A673 (cell line): Measurements from ENCODE around the gene KLF3. TPM values are rescaled to one million over a fixed set of nuclear protein-coding genes. Genes with fewer than 3 reads are reported as not detected.

Experiments
- BruUV-seq: library from RNA; stranded (reverse); fragments of 400-500 nt; replicated peaks from 2 replicates; lab custom pipeline; 2021; lab: Mats Ljungman, UMichigan
- CTCF ChIA-PET: fragments of 300-600 bp; sonication (Branson Sonifier 250); formaldehyde crosslinking; loops from one replicate; lab custom pipeline; 2022; ENCODE audit warnings: antibody characterized with exemption; lab: Charles Lee
- POLR2A ChIA-PET: fragments of 300-600 bp; sonication (Branson Sonifier 250); formaldehyde crosslinking; loops from one replicate; lab custom pipeline; 2022; ENCODE audit warnings: antibody characterized with exemption; ENCODE audit not compliant: low non-redundant PET; lab: Charles Lee
- DNase-seq: peaks from one replicate; pipeline ENCODE4 v3.0.0-alpha.2; 2015; ENCODE audit warnings: low spot score
- H3K27ac ChIP-seq: fragments of 200-600 bp; sonication (generic); 2 replicates; pipeline ENCODE4 v1.5.1; 2016; ENCODE audit warnings: mixed run types, low read depth, mild to moderate bottlenecking, mixed read lengths, antibody characterized with exemption, low read length; ENCODE audit not compliant: poor library complexity, severe bottlenecking
- H3K27me3 ChIP-seq: fragments of 200-600 bp; sonication (generic); replicated peaks from 2 replicates; pipeline ENCODE4 v1.6.1; 2017; ENCODE audit warnings: mixed run types, low read depth, mild to moderate bottlenecking, mixed read lengths, antibody characterized with exemption, low read length; ENCODE audit not compliant: insufficient read depth, poor library complexity
- H3K36me3 ChIP-seq: fragments of 200-600 bp; sonication (generic); 2 replicates; pipeline ENCODE4 v1.6.1; 2016; ENCODE audit warnings: mixed run types, mild to moderate bottlenecking, mixed read lengths, antibody characterized with exemption, low read length; ENCODE audit not compliant: insufficient read depth, poor library complexity, severe bottlenecking
- H3K4me1 ChIP-seq: fragments of 200-600 bp; sonication (generic); 2 replicates; pipeline ENCODE4 v1.6.1; 2017; ENCODE audit warnings: mixed run types, mild to moderate bottlenecking, mixed read lengths, antibody characterized with exemption, low read length; ENCODE audit not compliant: insufficient read depth, poor library complexity, severe bottlenecking
- H3K4me3 ChIP-seq: fragments of 200-600 bp; sonication (generic); 2 replicates; pipeline ENCODE4 v1.5.1; 2016; ENCODE audit warnings: low read depth, mixed run types, mild to moderate bottlenecking, mixed read lengths, low read length; ENCODE audit not compliant: poor library complexity, severe bottlenecking
- H3K9me3 ChIP-seq: fragments of 200-600 bp; sonication (generic); 2 replicates; pipeline ENCODE4 v1.6.1; 2016; ENCODE audit warnings: mixed run types, low read depth, mild to moderate bottlenecking, mixed read lengths, antibody characterized with exemption, low read length; ENCODE audit not compliant: poor library complexity, severe bottlenecking
- EZH2 ChIP-seq: fragments of 200-600 bp; sonication (generic); IDR thresholded peaks from 2 replicates; pipeline ENCODE4 v1.6.1; 2017; ENCODE audit warnings: borderline replicate concordance, low read depth, mild to moderate bottlenecking, mixed read lengths, antibody characterized with exemption, low read length; ENCODE audit not compliant: poor library complexity, severe bottlenecking
- intact Hi-C: fragments of 100-400 bp; cut with micrococcal nuclease; formaldehyde crosslinking; loops from one replicate; pipeline ENCODE4 v1.10.0; 2022; ENCODE audit not compliant: unreplicated experiment
- total RNA-seq: library from RNA; stranded (reverse); gene quantifications from 2 replicates; pipeline ENCODE4 v1.2.3, GENCODE V29; 2021
- TF ChIP-seq, protein P1 (sequence below): fragments of 300-800, 200-600 bp; sonication (generic); conservative IDR thresholded peaks from 2 replicates; pipeline ENCODE4 v1.5.1; 2017; ENCODE audit warnings: low read depth, mild to moderate bottlenecking, antibody characterized with exemption, low read length, moderate library complexity, mixed read lengths

KLF3 gene
- total RNA-seq, 1 experiment from 2014 or later, result 36.1 TPM

DNA sequence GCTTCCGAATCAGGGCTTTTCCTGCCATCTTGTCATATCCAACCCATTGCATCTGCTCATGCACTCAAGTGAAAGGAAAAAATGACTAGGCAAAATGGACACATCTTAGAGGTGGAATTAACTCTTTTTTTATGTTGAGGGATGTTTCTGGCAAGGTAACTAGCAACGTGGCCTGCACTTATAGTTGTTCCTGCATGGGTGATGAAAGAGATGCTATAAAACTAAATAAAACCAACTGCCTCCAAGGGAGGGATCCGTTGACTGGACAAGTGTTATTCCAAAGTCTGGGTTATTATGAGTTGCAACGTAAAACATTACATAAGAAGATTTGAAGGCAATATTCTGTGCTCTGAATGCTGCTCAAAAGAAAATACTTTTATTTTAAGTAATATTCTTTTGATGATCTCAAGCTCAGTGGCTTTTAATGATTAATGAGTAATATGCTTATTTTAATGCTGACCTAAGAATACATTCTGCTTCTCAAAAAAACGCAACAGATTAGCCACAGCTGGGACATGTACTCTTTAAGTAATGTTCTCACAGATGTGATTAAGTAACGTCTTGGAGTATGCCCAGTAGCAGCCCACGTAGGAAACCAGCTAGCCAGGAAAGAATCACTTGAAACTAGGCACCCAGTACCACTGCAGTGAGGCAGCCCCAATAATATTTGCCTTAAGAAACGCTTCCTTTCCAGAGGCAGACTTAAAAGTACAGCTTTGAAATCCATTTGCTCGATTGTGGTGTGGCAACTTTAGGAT lies 27.4 kb downstream of the KLF3 start:
- BruUV-seq, result no TSS peak
- Histone ChIP-seq H3K4me1 (peaks cover 18% of the 10 kb centered on the region), H3K27ac (no peak overlapping the region), H3K9me3 (no peaks in the 10 kb centered on the region), H3K4me3 (no peak overlapping the region), H3K27me3 (no peaks in the 10 kb centered on the region), H3K36me3 (peaks cover 71% of the 10 kb centered on the region)
- ChIA-PET POLR2A (no interaction called here), CTCF (no interaction called here)
- DNase-seq, result no peak
- intact Hi-C loops, result no loop called here
- TF ChIP-seq EZH2, result no peak
- TF ChIP-seq, protein P1, sequence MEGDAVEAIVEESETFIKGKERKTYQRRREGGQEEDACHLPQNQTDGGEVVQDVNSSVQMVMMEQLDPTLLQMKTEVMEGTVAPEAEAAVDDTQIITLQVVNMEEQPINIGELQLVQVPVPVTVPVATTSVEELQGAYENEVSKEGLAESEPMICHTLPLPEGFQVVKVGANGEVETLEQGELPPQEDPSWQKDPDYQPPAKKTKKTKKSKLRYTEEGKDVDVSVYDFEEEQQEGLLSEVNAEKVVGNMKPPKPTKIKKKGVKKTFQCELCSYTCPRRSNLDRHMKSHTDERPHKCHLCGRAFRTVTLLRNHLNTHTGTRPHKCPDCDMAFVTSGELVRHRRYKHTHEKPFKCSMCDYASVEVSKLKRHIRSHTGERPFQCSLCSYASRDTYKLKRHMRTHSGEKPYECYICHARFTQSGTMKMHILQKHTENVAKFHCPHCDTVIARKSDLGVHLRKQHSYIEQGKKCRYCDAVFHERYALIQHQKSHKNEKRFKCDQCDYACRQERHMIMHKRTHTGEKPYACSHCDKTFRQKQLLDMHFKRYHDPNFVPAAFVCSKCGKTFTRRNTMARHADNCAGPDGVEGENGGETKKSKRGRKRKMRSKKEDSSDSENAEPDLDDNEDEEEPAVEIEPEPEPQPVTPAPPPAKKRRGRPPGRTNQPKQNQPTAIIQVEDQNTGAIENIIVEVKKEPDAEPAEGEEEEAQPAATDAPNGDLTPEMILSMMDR, result no peak

DNA sequence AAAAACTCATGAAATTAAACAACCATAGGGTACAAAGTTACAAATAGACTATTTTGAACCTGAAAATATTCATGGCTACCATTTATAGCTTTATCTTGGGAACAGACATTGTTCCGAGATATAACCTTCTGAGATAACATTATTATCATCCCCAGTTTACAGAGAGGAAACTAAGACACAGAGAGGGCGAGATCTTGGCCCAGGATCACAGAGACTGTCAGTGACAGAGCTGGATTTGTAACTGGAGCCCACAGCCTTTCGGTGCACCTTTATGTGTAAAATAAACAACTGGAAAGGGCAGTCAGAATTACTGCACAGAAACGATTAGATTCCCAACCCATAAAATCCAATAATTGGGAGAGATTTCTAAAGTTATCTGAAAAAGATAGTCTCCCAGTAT lies 28.4 kb downstream of the KLF3 start:
- peaks cover 22% of the 10 kb centered on the region for H3K4me1 ChIP-seq
- ChIA-PET POLR2A (no interaction called here), CTCF (no interaction called here)
- TF ChIP-seq EZH2, result no peak
- TF ChIP-seq, protein P1, result no peak
- no peak overlapping the region for H3K27ac ChIP-seq
- intact Hi-C loops, result no loop called here
- no TSS peak for BruUV-seq
- no peak for DNase-seq
- no peaks in the 10 kb centered on the region for H3K9me3 ChIP-seq
- H3K36me3 ChIP-seq, result peaks cover 76% of the 10 kb centered on the region
- no peak overlapping the region for H3K4me3 ChIP-seq
- H3K27me3 ChIP-seq, result no peaks in the 10 kb centered on the region

DNA sequence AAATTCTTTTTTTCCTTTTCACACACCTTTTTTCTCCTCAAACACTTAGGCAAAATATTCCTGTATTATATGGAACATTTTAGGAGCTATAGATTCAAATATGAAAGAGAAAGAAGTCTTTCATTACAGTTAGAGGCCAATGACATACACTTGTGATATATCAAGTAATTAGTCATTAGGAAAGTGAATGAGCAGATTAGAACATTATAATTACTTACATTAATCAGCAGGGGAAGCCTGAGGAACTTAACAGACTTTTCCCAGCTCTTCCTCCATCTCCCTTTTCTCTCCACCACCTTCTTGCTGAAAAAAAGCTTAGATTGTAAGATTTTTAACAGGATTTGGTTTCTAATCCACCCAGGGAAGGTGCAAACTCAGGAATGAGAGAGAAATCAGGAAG lies 29.6 kb downstream of the KLF3 start:
- H3K9me3 ChIP-seq, result no peaks in the 10 kb centered on the region
- no peak for DNase-seq
- H3K4me1 ChIP-seq, result peaks cover 28% of the 10 kb centered on the region
- TF ChIP-seq, protein P1, result no peak
- TF ChIP-seq EZH2, result no peak
- intact Hi-C loops, result no loop called here
- CTCF ChIA-PET, result interaction anchor here (0.9 kb wide), 1 partner anchor 676 kb away, joined by 3 read pairs; no protein-coding TSS in a partner anchor
- POLR2A ChIA-PET, result no interaction called here
- H3K27ac ChIP-seq, result no peak overlapping the region
- H3K27me3 ChIP-seq, result no peaks in the 10 kb centered on the region
- H3K36me3 ChIP-seq, result peaks cover 71% of the 10 kb centered on the region
- BruUV-seq, result no TSS peak
- H3K4me3 ChIP-seq, result no peak overlapping the region
